Thyroid gland (tissue), 4 donors: ENCODE data around the gene BRINP3.

Source experiments
- POLR2A ChIP-seq, 2 donors: fragments of 450-650 bp; IDR thresholded peaks; one replicate each; pipeline ENCODE4 v1.6.1; 2017; ENCODE audit warnings: antibody characterized with exemption in 2 of 2, mild to moderate bottlenecking in 2 of 2, moderate library complexity in 1 of 2
- TF ChIP-seq, protein P1 (sequence below), 6 experiments: fragments of 200-600 bp in 3 of 6; fragments of 450-650 bp in 3 of 6; sonication (generic) in 3 of 6; IDR thresholded peaks; one replicate each; pipeline ENCODE4 v1.5.1; 2016 to 2019; ENCODE audit warnings: antibody characterized with exemption in 6 of 6, mild to moderate bottlenecking in 2 of 6, inconsistent platforms in 1 of 6, moderate library complexity in 1 of 6

DNA sequence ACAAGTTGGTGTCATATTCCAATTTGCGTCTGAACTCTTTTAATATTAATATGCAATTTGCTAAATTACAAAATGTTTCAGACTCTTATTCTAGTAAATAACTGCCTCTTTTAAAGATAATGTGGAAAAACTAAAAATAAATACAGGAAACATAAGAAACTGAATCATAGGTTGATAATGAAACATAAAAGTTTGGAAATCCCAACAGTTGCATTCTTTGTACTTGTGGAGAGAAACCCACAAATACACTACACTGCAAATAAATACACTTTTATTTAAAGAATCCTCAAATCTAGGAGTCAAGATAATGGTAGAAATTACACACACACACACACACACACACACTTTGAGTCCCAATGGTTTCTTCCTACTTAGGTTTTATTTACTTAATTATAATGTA, 5.2 kb downstream of the BRINP3 start:
- TF ChIP-seq, protein P1, sequence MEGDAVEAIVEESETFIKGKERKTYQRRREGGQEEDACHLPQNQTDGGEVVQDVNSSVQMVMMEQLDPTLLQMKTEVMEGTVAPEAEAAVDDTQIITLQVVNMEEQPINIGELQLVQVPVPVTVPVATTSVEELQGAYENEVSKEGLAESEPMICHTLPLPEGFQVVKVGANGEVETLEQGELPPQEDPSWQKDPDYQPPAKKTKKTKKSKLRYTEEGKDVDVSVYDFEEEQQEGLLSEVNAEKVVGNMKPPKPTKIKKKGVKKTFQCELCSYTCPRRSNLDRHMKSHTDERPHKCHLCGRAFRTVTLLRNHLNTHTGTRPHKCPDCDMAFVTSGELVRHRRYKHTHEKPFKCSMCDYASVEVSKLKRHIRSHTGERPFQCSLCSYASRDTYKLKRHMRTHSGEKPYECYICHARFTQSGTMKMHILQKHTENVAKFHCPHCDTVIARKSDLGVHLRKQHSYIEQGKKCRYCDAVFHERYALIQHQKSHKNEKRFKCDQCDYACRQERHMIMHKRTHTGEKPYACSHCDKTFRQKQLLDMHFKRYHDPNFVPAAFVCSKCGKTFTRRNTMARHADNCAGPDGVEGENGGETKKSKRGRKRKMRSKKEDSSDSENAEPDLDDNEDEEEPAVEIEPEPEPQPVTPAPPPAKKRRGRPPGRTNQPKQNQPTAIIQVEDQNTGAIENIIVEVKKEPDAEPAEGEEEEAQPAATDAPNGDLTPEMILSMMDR (IDR thresholded peaks at IDR 0.05), result no peak
- TF ChIP-seq POLR2A (IDR thresholded peaks at IDR 0.05), result no peak
